ENCODE measurements around the gene IL27RA.

Gene IL27RA

DNA sequence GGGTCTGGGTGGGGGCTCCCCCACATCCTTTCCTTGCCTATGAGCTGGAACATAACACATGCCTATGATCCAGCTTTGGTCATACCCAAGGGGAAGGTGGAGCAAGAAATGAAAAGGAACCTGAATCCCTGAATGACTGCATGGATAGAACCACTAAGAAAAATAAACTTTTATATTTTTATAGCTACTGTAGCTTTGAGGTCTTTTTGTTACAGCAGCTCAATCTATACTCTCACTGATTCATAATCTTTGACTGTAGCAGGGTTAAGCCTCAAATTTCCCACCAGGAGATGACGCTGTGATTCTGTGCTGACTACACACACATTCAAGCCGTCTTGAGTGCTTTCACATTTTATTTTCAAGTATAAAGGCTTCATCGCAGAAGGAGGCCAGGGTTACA, 21.5 kb downstream of the IL27RA start:
- no peak overlapping the region for H3K4me2 ChIP-seq (ENCODE audit: low read length)
- H3K27me3 ChIP-seq (ENCODE audit: insufficient read depth, low read length), result peaks cover 1% of the 10 kb centered on the region; the same call in 1 of the 2 replicates
- H3K36me3 ChIP-seq (ENCODE audit: insufficient read depth, low read length), result no peaks in the 10 kb centered on the region
- no peak overlapping the region for H3K27ac ChIP-seq (ENCODE audit: low read depth, low read length, poor library complexity, severe bottlenecking)
- H3K79me2 ChIP-seq (ENCODE audit: insufficient read depth, low read length), result no peaks in the 10 kb centered on the region
- no peak overlapping the region for H3K9ac ChIP-seq (ENCODE audit: low read length)
- no peaks in the 10 kb centered on the region for H3K4me1 ChIP-seq (ENCODE audit: insufficient read depth, low read length, severe bottlenecking)
- 0 out of 2 replicates have a peak, but pooled peaks cover 3% of the 10 kb centered on the region for H3K9me3 ChIP-seq (ENCODE audit: low read length)
- H3K9me2 ChIP-seq (ENCODE audit: low read depth, low read length), result no peaks in the 10 kb centered on the region
- no peaks in the 10 kb centered on the region for H4K20me1 ChIP-seq (ENCODE audit: insufficient read depth, low read length)
- no peak overlapping the region for H3K4me3 ChIP-seq (ENCODE audit: low read depth, low read length, poor library complexity, severe bottlenecking)
- no peaks in the 10 kb centered on the region for H3F3A ChIP-seq (ENCODE audit: insufficient read depth, low read length)
- TF ChIP-seq, protein P1, sequence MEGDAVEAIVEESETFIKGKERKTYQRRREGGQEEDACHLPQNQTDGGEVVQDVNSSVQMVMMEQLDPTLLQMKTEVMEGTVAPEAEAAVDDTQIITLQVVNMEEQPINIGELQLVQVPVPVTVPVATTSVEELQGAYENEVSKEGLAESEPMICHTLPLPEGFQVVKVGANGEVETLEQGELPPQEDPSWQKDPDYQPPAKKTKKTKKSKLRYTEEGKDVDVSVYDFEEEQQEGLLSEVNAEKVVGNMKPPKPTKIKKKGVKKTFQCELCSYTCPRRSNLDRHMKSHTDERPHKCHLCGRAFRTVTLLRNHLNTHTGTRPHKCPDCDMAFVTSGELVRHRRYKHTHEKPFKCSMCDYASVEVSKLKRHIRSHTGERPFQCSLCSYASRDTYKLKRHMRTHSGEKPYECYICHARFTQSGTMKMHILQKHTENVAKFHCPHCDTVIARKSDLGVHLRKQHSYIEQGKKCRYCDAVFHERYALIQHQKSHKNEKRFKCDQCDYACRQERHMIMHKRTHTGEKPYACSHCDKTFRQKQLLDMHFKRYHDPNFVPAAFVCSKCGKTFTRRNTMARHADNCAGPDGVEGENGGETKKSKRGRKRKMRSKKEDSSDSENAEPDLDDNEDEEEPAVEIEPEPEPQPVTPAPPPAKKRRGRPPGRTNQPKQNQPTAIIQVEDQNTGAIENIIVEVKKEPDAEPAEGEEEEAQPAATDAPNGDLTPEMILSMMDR (IDR thresholded peaks at IDR 0.05; ENCODE audit: low read length), result no peak
- no peak for TF ChIP-seq EZH2 (IDR thresholded peaks at IDR 0.05; ENCODE audit: borderline replicate concordance, low read length)
- no peak overlapping the region for H2AFZ ChIP-seq (ENCODE audit: low read length)

- no peaks in the 10 kb centered on the region for H3F3A ChIP-seq (ENCODE audit: insufficient read depth, low read length)
- no peaks in the 10 kb centered on the region for H3K79me2 ChIP-seq (ENCODE audit: insufficient read depth, low read length)
- H3K36me3 ChIP-seq (ENCODE audit: insufficient read depth, low read length), result no peaks in the 10 kb centered on the region
- no peak overlapping the region for H3K4me2 ChIP-seq (ENCODE audit: low read length)
- H3K9ac ChIP-seq (ENCODE audit: low read length), result no peak overlapping the region
- no peak overlapping the region for H3K27ac ChIP-seq (ENCODE audit: low read depth, low read length, poor library complexity, severe bottlenecking)
- H3K9me3 ChIP-seq (ENCODE audit: low read length), result 0 out of 2 replicates have a peak, but pooled peaks cover under 1% of the 10 kb centered on the region
- no peak overlapping the region for H3K4me3 ChIP-seq (ENCODE audit: low read depth, low read length, poor library complexity, severe bottlenecking)
- H3K9me2 ChIP-seq (ENCODE audit: low read depth, low read length), result no peaks in the 10 kb centered on the region
- H2AFZ ChIP-seq (ENCODE audit: low read length), result no peak overlapping the region
- no peak for TF ChIP-seq EZH2 (IDR thresholded peaks at IDR 0.05; ENCODE audit: borderline replicate concordance, low read length)
- TF ChIP-seq, protein P1 (IDR thresholded peaks at IDR 0.05; ENCODE audit: low read length), result no peak
- peaks cover 5% of the 10 kb centered on the region; the same call in 1 of the 2 replicates for H3K27me3 ChIP-seq (ENCODE audit: insufficient read depth, low read length)
- H4K20me1 ChIP-seq (ENCODE audit: insufficient read depth, low read length), result no peaks in the 10 kb centered on the region
- H3K4me1 ChIP-seq (ENCODE audit: insufficient read depth, low read length, severe bottlenecking), result no peaks in the 10 kb centered on the region
Measured at GRCh38 chr19:14053500-14053899, 21.9 kb downstream of the IL27RA start.

- Histone ChIP-seq H3K4me2 (ENCODE audit: low read length) (no peak overlapping the region), H4K20me1 (ENCODE audit: insufficient read depth, low read length) (no peaks in the 10 kb centered on the region), H3K9me3 (ENCODE audit: low read length) (no peaks in the 10 kb centered on the region), H3K27ac (ENCODE audit: low read depth, low read length, poor library complexity, severe bottlenecking) (no peak overlapping the region), H3K4me1 (ENCODE audit: insufficient read depth, low read length, severe bottlenecking) (no peaks in the 10 kb centered on the region), H3K27me3 (ENCODE audit: insufficient read depth, low read length) (peaks cover 5% of the 10 kb centered on the region; the same call in 1 of the 2 replicates), H3K4me3 (ENCODE audit: low read depth, low read length, poor library complexity, severe bottlenecking) (no peak overlapping the region), H3K9ac (ENCODE audit: low read length) (no peak overlapping the region), H3K79me2 (ENCODE audit: insufficient read depth, low read length) (no peaks in the 10 kb centered on the region), H3K36me3 (ENCODE audit: insufficient read depth, low read length) (no peaks in the 10 kb centered on the region), H3F3A (ENCODE audit: insufficient read depth, low read length) (no peaks in the 10 kb centered on the region), H2AFZ (ENCODE audit: low read length) (no peak overlapping the region), H3K9me2 (ENCODE audit: low read depth, low read length) (no peaks in the 10 kb centered on the region)
- TF ChIP-seq EZH2 (IDR thresholded peaks at IDR 0.05; ENCODE audit: borderline replicate concordance, low read length), result no peak
Measured at GRCh38 chr19:14054099-14054498, 22.5 kb downstream of the IL27RA start.

GRCh38 chr19:14054721-14055120, 23.2 kb downstream of the IL27RA start:
- H2AFZ ChIP-seq (ENCODE audit: low read length), result no peak overlapping the region
- no peak overlapping the region for H3K4me2 ChIP-seq (ENCODE audit: low read length)
- TF ChIP-seq EZH2 (IDR thresholded peaks at IDR 0.05; ENCODE audit: borderline replicate concordance, low read length), result no peak
- TF ChIP-seq, protein P1 (IDR thresholded peaks at IDR 0.05; ENCODE audit: low read length), result no peak
- H3K27me3 ChIP-seq (ENCODE audit: insufficient read depth, low read length), result peaks cover 5% of the 10 kb centered on the region; the same call in 1 of the 2 replicates
- H3K27ac ChIP-seq (ENCODE audit: low read depth, low read length, poor library complexity, severe bottlenecking), result no peak overlapping the region
- H3K36me3 ChIP-seq (ENCODE audit: insufficient read depth, low read length), result no peaks in the 10 kb centered on the region
- no peaks in the 10 kb centered on the region for H3K4me1 ChIP-seq (ENCODE audit: insufficient read depth, low read length, severe bottlenecking)
- H4K20me1 ChIP-seq (ENCODE audit: insufficient read depth, low read length), result no peaks in the 10 kb centered on the region
- no peaks in the 10 kb centered on the region for H3K9me3 ChIP-seq (ENCODE audit: low read length)
- H3K4me3 ChIP-seq (ENCODE audit: low read depth, low read length, poor library complexity, severe bottlenecking), result no peak overlapping the region
- H3K9ac ChIP-seq (ENCODE audit: low read length), result no peak overlapping the region
- no peaks in the 10 kb centered on the region for H3F3A ChIP-seq (ENCODE audit: insufficient read depth, low read length)
- no peaks in the 10 kb centered on the region for H3K79me2 ChIP-seq (ENCODE audit: insufficient read depth, low read length)
- no peaks in the 10 kb centered on the region for H3K9me2 ChIP-seq (ENCODE audit: low read depth, low read length)
